Tibial artery (tissue), 4 donors: ENCODE results near the gene LATS1.
"Not testable (repeated sequence)": the region's sequence is repeated elsewhere in the genome, so short reads cannot be mapped to it uniquely, and the experiment has no call there.

Source experiments
- DNase-seq, 2 donors: peaks; one replicate each; pipeline ENCODE4 v3.0.0-alpha.2; 2019
- H3K27ac ChIP-seq, 2 donors: fragments of 200-600 bp; sonication (generic) in 1 of 2; 1 replicate in 1 of 2; 2 replicates in 1 of 2; pipeline ENCODE4 v1.5.1; 2018 to 2019; ENCODE audit warnings: mild to moderate bottlenecking in 1 of 2
- H3K27me3 ChIP-seq, 2 donors: fragments of 200-600 bp; sonication (generic) in 1 of 2; one replicate each; pipeline versions ENCODE4 v1.5.1 to v1.6.0; 2016 to 2019
- H3K36me3 ChIP-seq, 3 donors: fragments of 200-600 bp; sonication (generic) in 2 of 3; one replicate each; pipeline ENCODE4 v1.5.1; 2016 to 2019; ENCODE audit warnings: mild to moderate bottlenecking in 2 of 3
- H3K4me1 ChIP-seq, 4 donors: fragments of 200-600 bp; sonication (generic) in 2 of 4; 1 replicate in 3 of 4; 2 replicates in 1 of 4; pipeline ENCODE4 v1.5.1; 2016 to 2019
- H3K4me3 ChIP-seq, 2 donors: fragments of 200-600 bp; sonication (generic) in 1 of 2; 1 replicate in 1 of 2; 2 replicates in 1 of 2; pipeline ENCODE4 v1.5.1; 2018 to 2019; ENCODE audit warnings: mild to moderate bottlenecking in 2 of 2
- H3K9me3 ChIP-seq, 3 donors: fragments of 200-600 bp; sonication (generic) in 1 of 3; one replicate each; pipeline ENCODE4 v1.5.1; 2016 to 2019
- intact Hi-C: fragments of 100-400 bp; cut with DNase I; formaldehyde crosslinking; loops from one replicate; pipeline ENCODE4 v1.15.0; 2023; ENCODE audit warnings: low total_unique reads
- TF ChIP-seq, protein P1 (sequence below), 2 experiments: fragments of 200-600 bp in 1 of 2; fragments of 450-650 bp in 1 of 2; IDR thresholded peaks; one replicate each; pipeline ENCODE4 v1.5.1; 2017 to 2019; ENCODE audit warnings: antibody characterized with exemption in 2 of 2, mild to moderate bottlenecking in 1 of 2, moderate library complexity in 1 of 2

LATS1 gene

DNA sequence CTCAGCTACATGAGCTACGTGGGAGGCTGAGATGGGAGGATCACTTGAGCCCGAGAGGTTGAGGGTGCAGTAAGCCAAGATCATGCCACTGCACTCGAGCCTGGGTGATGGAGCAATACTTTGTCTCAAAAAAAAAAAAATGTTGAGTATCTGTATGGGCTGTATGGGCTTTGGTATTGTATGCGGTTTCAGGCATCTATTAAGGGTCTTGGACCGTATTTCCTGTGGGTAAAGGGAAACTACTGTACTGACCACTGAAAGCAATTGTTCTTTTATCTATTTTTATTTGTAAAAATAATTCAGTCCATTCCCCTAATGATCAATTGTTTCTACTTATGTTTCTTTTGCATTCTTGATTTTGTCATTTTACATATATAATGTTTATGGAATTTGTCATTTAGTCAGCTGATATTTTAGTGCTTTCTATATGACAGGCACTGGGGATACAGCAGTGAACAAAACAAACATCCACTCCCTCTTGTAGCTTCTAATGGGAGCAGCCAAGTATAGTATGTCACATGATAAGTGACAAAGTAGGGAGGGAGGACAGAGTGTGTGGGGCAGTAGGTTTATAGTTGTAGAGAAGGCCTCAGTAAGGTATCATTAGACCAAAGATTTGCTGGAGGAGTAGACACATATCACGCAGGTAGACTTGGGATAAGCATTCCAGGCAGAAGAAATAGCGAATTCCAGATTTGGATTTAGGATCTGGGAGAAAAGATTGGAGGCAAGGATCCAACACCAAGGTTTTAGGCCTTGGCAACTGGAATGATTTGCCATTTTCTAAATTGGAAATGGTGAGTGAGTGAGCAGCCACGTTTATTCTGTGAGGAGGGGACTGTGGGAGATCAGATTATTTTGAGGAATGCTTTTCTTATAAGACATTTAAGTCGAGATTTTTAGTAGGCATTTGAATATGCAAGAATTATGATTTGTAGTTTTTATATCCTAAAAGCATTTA lies 37.7 kb upstream of the LATS1 start:
- intact Hi-C loops = no loop called here
- peaks cover 0 to 36% (median 5%) of the 10 kb centered on the region in 4 donors for H3K4me1 ChIP-seq
- no peaks in the 10 kb centered on the region for H3K27me3 ChIP-seq
- no peak overlapping the region for H3K27ac ChIP-seq
- no peaks in the 10 kb centered on the region for H3K9me3 ChIP-seq
- TF ChIP-seq, protein P1, sequence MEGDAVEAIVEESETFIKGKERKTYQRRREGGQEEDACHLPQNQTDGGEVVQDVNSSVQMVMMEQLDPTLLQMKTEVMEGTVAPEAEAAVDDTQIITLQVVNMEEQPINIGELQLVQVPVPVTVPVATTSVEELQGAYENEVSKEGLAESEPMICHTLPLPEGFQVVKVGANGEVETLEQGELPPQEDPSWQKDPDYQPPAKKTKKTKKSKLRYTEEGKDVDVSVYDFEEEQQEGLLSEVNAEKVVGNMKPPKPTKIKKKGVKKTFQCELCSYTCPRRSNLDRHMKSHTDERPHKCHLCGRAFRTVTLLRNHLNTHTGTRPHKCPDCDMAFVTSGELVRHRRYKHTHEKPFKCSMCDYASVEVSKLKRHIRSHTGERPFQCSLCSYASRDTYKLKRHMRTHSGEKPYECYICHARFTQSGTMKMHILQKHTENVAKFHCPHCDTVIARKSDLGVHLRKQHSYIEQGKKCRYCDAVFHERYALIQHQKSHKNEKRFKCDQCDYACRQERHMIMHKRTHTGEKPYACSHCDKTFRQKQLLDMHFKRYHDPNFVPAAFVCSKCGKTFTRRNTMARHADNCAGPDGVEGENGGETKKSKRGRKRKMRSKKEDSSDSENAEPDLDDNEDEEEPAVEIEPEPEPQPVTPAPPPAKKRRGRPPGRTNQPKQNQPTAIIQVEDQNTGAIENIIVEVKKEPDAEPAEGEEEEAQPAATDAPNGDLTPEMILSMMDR (IDR thresholded peaks at IDR 0.05) = no peak
- no peak for DNase-seq
- H3K36me3 ChIP-seq = peaks cover 3 to 10% (median 9%) of the 10 kb centered on the region in 3 donors
- H3K4me3 ChIP-seq = no peak overlapping the region

DNA sequence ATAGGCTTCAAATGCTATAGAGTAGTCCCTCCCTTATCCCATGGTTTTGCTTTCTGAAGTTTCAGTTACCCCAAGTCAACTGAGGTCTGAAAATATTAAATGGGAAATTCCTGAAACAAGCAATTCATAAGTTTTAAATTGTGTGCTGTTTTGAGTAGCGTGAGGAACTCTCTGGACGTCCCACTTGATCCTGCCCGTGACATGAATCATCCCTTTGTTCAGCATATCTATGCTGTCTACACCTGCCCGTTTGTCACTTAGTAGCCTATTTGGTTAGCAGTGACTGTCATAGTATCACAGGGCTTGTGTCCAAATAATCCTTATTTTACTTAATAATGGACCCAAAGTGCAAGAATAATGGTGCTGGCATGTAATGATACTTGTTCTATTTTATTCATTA lies 36.6 kb upstream of the LATS1 start:
- Histone ChIP-seq H3K9me3 (no peaks in the 10 kb centered on the region), H3K27ac (no peak overlapping the region), H3K27me3 (no peaks in the 10 kb centered on the region), H3K36me3 (no peaks in the 10 kb centered on the region), H3K4me3 (no peak overlapping the region), H3K4me1 (peaks cover 0 to 40% (median 8%) of the 10 kb centered on the region in 4 donors)
- TF ChIP-seq, protein P1 (IDR thresholded peaks at IDR 0.05) = no peak
- intact Hi-C loops = no loop called here
- DNase-seq = no peak

DNA sequence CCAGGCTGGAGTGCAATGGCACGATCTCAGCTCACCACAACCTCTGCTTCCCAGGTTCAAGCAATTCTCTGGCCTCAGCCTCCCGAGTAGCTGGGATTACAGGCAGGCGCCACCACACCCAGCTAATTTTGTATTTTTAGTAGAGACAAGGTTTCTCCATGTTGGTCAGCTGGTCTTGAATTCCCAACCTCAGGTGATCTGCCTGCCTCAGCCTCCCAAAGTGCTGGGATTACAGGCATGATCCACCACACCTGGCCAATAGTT lies 35.4 kb upstream of the LATS1 start:
- not testable (repeated sequence) for H3K4me3 ChIP-seq
- H3K4me1 ChIP-seq = peaks cover 0 to 40% (median 8%) of the 10 kb centered on the region in 4 donors

DNA sequence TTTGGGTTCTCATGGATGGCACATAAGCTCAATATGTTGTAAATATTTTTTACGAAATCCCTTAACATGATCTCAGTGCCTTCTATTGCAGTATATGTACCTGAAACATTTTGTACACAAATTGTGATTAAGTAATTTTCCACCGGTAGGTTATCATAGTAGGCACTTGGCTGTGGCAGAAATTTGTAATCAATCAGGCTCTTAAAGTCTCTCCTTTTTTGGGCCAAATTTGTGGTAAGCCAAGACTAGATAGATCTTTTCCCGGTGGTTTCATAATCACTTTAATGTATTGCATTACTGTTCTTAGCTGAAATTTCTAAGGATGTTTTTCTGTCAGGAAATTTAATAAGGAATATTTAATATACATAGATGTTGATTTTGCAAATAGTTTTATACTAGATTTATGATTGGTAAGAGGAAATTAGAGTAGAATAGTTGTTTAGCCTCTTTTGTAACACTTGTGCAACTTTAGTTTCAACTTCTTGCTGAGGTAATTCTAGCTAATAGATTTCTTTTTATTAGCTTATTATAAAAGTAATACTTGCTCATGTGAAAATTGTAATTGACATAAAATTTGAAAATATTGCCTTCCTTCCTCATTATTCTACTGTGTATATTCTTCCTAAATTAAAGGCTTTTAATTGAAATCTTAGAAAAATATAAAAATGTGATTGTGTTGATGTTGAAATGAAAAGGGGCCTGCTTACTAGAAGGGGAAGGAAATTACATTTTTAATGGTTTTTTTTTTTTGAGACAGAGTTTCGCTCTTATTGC lies 34.9 kb upstream of the LATS1 start:
- Histone ChIP-seq H3K27ac (no peak overlapping the region), H3K36me3 (no peaks in the 10 kb centered on the region), H3K4me1 (peaks cover 0 to 40% (median 8%) of the 10 kb centered on the region in 4 donors), H3K9me3 (no peaks in the 10 kb centered on the region), H3K27me3 (no peaks in the 10 kb centered on the region), H3K4me3 (no peak overlapping the region)
- intact Hi-C loops = no loop called here
- TF ChIP-seq, protein P1 (IDR thresholded peaks at IDR 0.05) = no peak
- DNase-seq = no peak

More for the DNA sequence above, 35.4 kb upstream of the LATS1 start:
- H3K27me3 ChIP-seq, H3K27ac ChIP-seq, H3K9me3 ChIP-seq, DNase-seq, H3K36me3 ChIP-seq, intact Hi-C loops: not testable (repeated sequence)

DNA sequence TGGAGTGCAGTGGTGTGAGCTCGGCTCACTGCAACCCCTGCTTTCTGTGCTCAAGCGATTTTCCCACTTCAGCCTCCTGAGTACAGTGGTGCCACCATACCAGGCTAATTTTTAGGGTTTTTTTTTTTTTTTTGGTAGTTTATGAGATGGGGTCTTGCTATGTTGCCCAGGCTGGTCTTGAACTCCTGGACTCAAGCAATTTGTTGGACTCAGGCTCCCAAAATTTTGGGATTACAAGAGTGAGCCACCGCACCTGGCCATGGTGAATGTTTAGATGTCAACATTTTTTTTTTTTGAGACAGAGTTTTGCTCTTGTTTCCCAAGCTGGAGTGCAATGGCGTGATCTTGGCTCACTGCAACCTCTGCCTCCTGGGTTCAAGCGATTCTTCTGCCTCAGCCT lies 34.0 kb upstream of the LATS1 start:
- intact Hi-C loops, H3K4me3 ChIP-seq, H3K27ac ChIP-seq, DNase-seq, H3K27me3 ChIP-seq, H3K9me3 ChIP-seq, H3K36me3 ChIP-seq: not testable (repeated sequence)
- H3K4me1 ChIP-seq = peaks cover 0 to 42% (median 8%) of the 10 kb centered on the region in 4 donors

DNA sequence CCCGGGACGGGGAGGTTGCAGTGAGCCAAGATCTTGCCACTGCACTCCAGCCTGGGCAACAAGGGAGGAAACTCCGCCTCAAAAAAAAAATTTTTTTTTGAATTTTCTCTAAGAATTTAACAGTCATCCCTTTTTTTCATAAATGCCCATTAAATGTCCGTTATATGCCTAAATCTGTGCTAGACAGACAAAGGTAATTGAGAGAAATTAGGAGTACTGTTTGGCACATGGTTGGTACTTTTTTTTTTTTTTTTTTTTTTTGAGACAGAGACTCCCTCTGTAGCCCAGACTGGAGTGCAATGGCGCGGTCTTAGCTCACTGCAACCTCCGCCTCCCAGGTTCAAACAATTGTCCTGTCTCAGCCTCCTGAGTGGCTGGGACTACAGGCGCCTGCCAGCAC lies 33.3 kb upstream of the LATS1 start:
- intact Hi-C loops = no loop called here
- H3K4me3 ChIP-seq = peak overlapping the region in 1 of 2 donors; percentile 97
- TF ChIP-seq, protein P1 (IDR thresholded peaks at IDR 0.05) = no peak
- H3K27ac ChIP-seq = no peak overlapping the region
- no peaks in the 10 kb centered on the region for H3K36me3 ChIP-seq
- H3K4me1 ChIP-seq = peaks cover 0 to 46% (median 11%) of the 10 kb centered on the region in 4 donors
- DNase-seq = no peak
- H3K9me3 ChIP-seq = no peaks in the 10 kb centered on the region
- H3K27me3 ChIP-seq = no peaks in the 10 kb centered on the region
